Loucy (cell line): ENCODE results near the gene RBP5.

Experiments used
- CTCF ChIP-seq: fragments of 200-600 bp; sonication (generic); conservative IDR thresholded peaks from 2 replicates; pipeline ENCODE4 v1.5.1; 2014; ENCODE audit warnings: mild to moderate bottlenecking, antibody characterized with exemption, low read length
- EZH2phosphoT487 ChIP-seq: fragments of 200-600 bp; IDR thresholded peaks from 2 replicates; pipeline ENCODE4 v1.6.1; 2018; ENCODE audit warnings: antibody characterized with exemption, mild to moderate bottlenecking, moderate library complexity, borderline replicate concordance

GRCh38 chr12:7117670-7118069 lies 11.0 kb downstream of the RBP5 start:
- no peak for TF ChIP-seq CTCF
- no peak for TF ChIP-seq EZH2phosphoT487
